OCI-LY3 (cell line): ENCODE data around the gene PIGBOS1.
"Not testable (repeated sequence)": the region's sequence is repeated elsewhere in the genome, so short reads cannot be mapped to it uniquely, and the experiment has no call there.

Source experiments
- H2AFZ ChIP-seq: fragments of 200-600, 300-600 bp; shearing (Covaris generic); 2 replicates; pipeline ENCODE4 v1.6.0; 2014; ENCODE audit warnings: antibody characterized with exemption, low read depth, low read length
- H3K27ac ChIP-seq: fragments of 200-600, 300-600 bp; sonication (generic); 2 replicates; pipeline ENCODE4 v1.5.1; 2014; ENCODE audit warnings: mild to moderate bottlenecking, low read length, moderate library complexity, mixed read lengths
- H3K27me3 ChIP-seq: fragments of 200-600, 300-600 bp; sonication (generic); 2 replicates; pipeline ENCODE4 v1.6.1; 2014; ENCODE audit warnings: low read depth, low read length, mixed read lengths
- H3K36me3 ChIP-seq: fragments of 200-600, 300-600 bp; sonication (generic); replicated peaks from 2 replicates; pipeline ENCODE3; 2014; ENCODE audit warnings: low read depth, low read length, mixed read lengths
- H3K4me1 ChIP-seq: fragments of 300-600, 200-600 bp; sonication (generic); 2 replicates; pipeline ENCODE4 v1.6.1; 2014; ENCODE audit warnings: low read length, mixed read lengths
- H3K4me2 ChIP-seq: fragments of 200-600, 300-600 bp; sonication (generic); 2 replicates; pipeline ENCODE4 v1.6.1; 2014; ENCODE audit warnings: low read length, mixed read lengths
- H3K4me3 ChIP-seq: fragments of 300-600, 200-600 bp; sonication (generic); 2 replicates; pipeline ENCODE4 v1.5.1; 2014; ENCODE audit warnings: antibody characterized with exemption, mild to moderate bottlenecking, low read length, moderate library complexity
- H3K79me2 ChIP-seq: fragments of 300-600, 200-600 bp; shearing (Covaris generic); 2 replicates; pipeline ENCODE4 v1.6.1; 2014; ENCODE audit warnings: mild to moderate bottlenecking, low read length, mixed read lengths
- H3K9ac ChIP-seq: fragments of 300-600, 200-600 bp; shearing (Covaris generic); 2 replicates; pipeline ENCODE4 v1.6.0; 2014; ENCODE audit warnings: mild to moderate bottlenecking, low read length, moderate library complexity
- H3K9me3 ChIP-seq: fragments of 200-600, 300-600 bp; shearing (Covaris generic); 2 replicates; pipeline ENCODE4 v1.6.1; 2014; ENCODE audit warnings: low read length, mixed read lengths; ENCODE audit not compliant: insufficient read depth
- H4K20me1 ChIP-seq: fragments of 200-600, 300-600 bp; sonication (generic); 2 replicates; pipeline ENCODE4 v1.6.1; 2016; ENCODE audit warnings: low read length, mixed read lengths; ENCODE audit not compliant: insufficient read depth
- EZH2phosphoT487 ChIP-seq: fragments of 200-600 bp; shearing (Covaris generic); IDR thresholded peaks from 2 replicates; pipeline ENCODE4 v1.6.1; 2018; ENCODE audit warnings: antibody characterized with exemption, mixed run types, low read depth
- TF ChIP-seq, protein P1 (sequence below): fragments of 200-600, 300-600 bp; sonication (generic); IDR thresholded peaks from 2 replicates; pipeline ENCODE4 v1.5.1; 2014; ENCODE audit warnings: antibody characterized with exemption, low read length, low read depth

PIGBOS1 gene

DNA sequence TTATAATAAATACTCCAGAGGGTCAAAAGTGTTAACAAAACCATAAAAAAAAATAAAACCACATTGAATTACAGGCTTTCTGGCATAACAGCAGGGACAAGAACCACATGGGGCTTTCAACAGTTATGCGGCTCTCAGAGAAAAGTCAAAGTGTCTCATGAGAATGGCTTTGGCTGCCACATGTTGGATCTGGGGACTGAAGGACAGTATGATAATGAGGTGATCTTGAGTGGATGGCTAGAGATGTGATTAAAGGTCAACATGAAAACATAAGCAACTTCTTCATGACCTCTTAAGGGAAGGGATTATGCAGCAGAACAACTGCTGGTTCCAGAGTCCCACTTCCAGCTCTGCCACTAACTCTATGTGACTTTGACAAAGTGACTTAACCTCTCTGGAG lies 34.5 kb downstream of the PIGBOS1 start:
- Histone ChIP-seq H4K20me1 (no peaks in the 10 kb centered on the region), H3K27ac (no peak overlapping the region), H3K4me2 (no peak overlapping the region), H3K27me3 (no peaks in the 10 kb centered on the region), H3K9me3 (no peaks in the 10 kb centered on the region), H3K4me3 (no peak overlapping the region), H3K79me2 (no peaks in the 10 kb centered on the region), H3K4me1 (peaks cover 5% of the 10 kb centered on the region), H2AFZ (no peak overlapping the region), H3K36me3 (no peaks in the 10 kb centered on the region), H3K9ac (no peak overlapping the region)
- TF ChIP-seq, protein P1, sequence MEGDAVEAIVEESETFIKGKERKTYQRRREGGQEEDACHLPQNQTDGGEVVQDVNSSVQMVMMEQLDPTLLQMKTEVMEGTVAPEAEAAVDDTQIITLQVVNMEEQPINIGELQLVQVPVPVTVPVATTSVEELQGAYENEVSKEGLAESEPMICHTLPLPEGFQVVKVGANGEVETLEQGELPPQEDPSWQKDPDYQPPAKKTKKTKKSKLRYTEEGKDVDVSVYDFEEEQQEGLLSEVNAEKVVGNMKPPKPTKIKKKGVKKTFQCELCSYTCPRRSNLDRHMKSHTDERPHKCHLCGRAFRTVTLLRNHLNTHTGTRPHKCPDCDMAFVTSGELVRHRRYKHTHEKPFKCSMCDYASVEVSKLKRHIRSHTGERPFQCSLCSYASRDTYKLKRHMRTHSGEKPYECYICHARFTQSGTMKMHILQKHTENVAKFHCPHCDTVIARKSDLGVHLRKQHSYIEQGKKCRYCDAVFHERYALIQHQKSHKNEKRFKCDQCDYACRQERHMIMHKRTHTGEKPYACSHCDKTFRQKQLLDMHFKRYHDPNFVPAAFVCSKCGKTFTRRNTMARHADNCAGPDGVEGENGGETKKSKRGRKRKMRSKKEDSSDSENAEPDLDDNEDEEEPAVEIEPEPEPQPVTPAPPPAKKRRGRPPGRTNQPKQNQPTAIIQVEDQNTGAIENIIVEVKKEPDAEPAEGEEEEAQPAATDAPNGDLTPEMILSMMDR, result no peak
- no peak for TF ChIP-seq EZH2phosphoT487

DNA sequence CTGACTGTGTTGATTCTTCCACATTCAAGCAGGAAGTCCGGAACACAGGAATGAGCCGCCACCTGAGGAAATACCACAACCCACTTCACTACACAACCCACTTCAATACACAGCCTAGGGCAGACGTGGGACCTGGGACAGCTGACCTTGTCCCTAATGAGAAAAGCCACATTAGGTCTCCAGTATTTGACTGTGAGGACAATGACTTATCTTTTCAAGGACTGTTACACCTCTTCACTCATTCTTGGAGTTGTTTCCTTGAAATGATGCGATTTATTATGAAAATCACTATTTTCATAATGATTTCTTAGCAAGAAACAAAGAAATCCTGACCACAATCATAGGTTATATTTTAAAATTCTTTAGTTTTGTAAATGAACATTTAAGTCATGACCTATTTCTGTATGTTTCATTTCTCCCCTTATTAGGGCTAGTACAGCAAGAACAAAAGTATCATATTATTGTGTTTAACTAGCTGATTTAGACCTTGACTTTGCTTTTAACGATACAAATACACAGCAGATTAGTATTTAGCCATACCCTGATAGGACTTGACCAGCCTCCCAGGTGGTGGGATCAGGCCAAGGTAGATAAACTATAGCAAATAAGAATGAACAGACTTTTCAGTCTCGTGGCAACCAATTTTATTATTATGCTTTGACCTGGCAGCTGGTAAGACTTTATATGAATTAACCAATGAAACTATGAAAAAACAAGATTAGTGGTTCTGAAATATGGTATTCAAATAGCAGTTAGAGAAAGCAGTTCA lies 35.4 kb downstream of the PIGBOS1 start:
- no peaks in the 10 kb centered on the region for H3K9me3 ChIP-seq
- TF ChIP-seq, protein P1, result no peak
- TF ChIP-seq EZH2phosphoT487, result no peak
- H3K4me3 ChIP-seq, result no peak overlapping the region
- H3K27ac ChIP-seq, result no peak overlapping the region
- no peaks in the 10 kb centered on the region for H3K27me3 ChIP-seq
- H2AFZ ChIP-seq, result no peak overlapping the region
- H4K20me1 ChIP-seq, result no peaks in the 10 kb centered on the region
- H3K4me2 ChIP-seq, result no peak overlapping the region
- H3K36me3 ChIP-seq, result no peaks in the 10 kb centered on the region
- no peaks in the 10 kb centered on the region; the same call in 1 of the 2 replicates for H3K4me1 ChIP-seq
- H3K9ac ChIP-seq, result no peak overlapping the region
- H3K79me2 ChIP-seq, result no peaks in the 10 kb centered on the region

DNA sequence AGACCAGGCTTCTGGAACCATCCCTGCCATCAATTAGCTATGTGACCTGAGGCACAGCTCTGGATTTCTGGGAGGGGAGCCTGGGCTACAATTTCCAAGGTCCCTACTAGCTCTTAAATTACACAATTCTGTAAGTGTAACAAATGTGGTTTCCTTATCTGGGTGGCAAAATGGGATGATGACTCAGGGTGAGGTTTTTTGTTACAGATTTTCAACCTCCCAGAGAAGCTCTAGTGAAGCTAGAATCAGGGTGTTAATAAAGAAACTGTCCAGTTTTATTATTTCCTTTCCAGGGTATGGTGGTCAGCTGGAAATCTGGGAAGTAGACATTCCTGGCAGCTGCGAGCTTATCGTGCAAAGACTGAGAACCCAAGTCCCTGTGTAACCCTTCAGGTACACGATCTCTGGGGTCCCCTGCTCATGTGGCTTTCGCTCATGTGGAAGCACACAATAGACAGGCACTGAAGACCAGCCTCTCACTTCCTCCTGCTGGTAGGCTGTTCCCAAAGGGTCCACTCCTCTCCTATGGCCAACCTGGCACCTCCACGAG lies 36.6 kb downstream of the PIGBOS1 start:
- Histone ChIP-seq H3K27me3 (no peaks in the 10 kb centered on the region), H3K4me2 (no peak overlapping the region), H3K36me3 (no peaks in the 10 kb centered on the region), H3K79me2 (no peaks in the 10 kb centered on the region), H2AFZ (no peak overlapping the region), H3K9ac (no peak overlapping the region), H3K9me3 (no peaks in the 10 kb centered on the region), H4K20me1 (no peaks in the 10 kb centered on the region), H3K4me3 (no peak overlapping the region), H3K27ac (no peak overlapping the region), H3K4me1 (no peaks in the 10 kb centered on the region; the same call in 1 of the 2 replicates)
- TF ChIP-seq, protein P1, result no peak
- no peak for TF ChIP-seq EZH2phosphoT487

DNA sequence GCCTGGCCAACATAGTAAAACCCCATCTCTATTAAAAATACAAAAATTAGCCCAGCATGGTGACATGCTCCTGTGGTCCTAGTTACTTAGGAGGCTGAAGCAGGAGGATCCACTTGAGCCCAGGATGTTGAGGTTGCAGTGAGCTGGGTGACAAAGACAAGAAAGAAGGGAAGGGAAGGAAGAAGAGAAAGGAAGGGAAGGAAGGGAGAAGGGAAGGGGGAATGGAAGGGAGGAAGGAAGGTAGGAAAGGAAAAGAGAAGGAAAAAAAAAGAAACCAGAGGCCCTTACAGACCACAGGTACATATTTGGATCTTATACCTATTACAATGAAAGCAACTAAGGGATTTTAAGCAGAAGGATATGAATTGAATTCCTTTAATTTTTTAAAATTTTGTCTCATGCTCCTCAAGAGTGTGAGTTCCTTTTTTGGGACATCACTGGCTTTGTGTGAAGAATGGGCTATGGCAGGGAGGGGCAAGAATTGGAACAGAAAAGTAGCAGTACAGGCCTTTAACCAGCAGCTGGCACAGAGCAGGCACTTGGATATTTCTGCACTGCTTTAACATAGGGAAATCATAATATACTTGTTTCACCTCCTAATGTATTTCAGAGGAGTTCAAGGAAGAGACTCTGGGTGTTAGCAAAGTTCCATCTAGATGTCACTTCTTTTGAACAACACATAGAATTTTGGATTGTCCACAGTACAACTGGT lies 37.2 kb downstream of the PIGBOS1 start:
- no peak overlapping the region for H2AFZ ChIP-seq
- TF ChIP-seq, protein P1, result no peak
- TF ChIP-seq EZH2phosphoT487, result no peak
- H3K27ac ChIP-seq, result no peak overlapping the region
- H3K9ac ChIP-seq, result no peak overlapping the region
- H3K36me3 ChIP-seq, result no peaks in the 10 kb centered on the region
- H4K20me1 ChIP-seq, result no peaks in the 10 kb centered on the region
- no peak overlapping the region for H3K4me2 ChIP-seq
- no peaks in the 10 kb centered on the region for H3K9me3 ChIP-seq
- H3K4me3 ChIP-seq, result no peak overlapping the region
- peaks cover 2% of the 10 kb centered on the region for H3K4me1 ChIP-seq
- no peaks in the 10 kb centered on the region for H3K79me2 ChIP-seq
- H3K27me3 ChIP-seq, result no peaks in the 10 kb centered on the region

DNA sequence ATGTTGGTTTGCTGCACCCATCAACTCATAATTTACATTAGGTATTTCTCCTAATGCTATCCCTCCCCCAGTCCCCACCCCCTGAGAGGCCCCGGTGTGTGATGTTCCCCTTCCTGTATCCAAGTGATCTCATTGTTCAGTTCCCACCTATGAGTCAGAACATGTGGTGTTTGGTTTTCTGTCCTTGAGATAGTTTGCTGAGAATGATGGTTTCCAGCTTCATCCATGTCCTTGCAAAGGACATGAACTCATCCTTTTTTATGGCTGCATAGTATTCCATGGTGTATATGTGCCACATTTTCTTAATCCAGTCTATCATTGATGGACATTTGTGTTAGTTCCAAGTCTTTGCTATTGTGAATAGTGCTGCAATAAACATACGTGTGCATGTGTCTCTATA lies 38.3 kb downstream of the PIGBOS1 start:
- not testable (repeated sequence) for H3K9me3 ChIP-seq, H3K36me3 ChIP-seq, H3K4me2 ChIP-seq, H3K27me3 ChIP-seq, H3K79me2 ChIP-seq, H3K4me3 ChIP-seq, H4K20me1 ChIP-seq, H3K9ac ChIP-seq, H2AFZ ChIP-seq, H3K4me1 ChIP-seq, H3K27ac ChIP-seq
